Activated CD4-positive, alpha-beta T cell treated with anti-CD3 and anti-CD28 coated beads, Interleukin-2, amount 50 U/mL, for 24 hours (primary cell): ENCODE measurements around the gene DDX6.
"Not testable (repeated sequence)": the region's sequence is repeated elsewhere in the genome, so short reads cannot be mapped to it uniquely, and the experiment has no call there.

Source experiments
- DNase-seq, 2 donors: peaks; one replicate each; pipeline ENCODE4 v3.0.0-alpha.2; 2020; ENCODE audit warnings: low read depth in 1 of 2, low spot score in 1 of 2

Gene DDX6

DNA sequence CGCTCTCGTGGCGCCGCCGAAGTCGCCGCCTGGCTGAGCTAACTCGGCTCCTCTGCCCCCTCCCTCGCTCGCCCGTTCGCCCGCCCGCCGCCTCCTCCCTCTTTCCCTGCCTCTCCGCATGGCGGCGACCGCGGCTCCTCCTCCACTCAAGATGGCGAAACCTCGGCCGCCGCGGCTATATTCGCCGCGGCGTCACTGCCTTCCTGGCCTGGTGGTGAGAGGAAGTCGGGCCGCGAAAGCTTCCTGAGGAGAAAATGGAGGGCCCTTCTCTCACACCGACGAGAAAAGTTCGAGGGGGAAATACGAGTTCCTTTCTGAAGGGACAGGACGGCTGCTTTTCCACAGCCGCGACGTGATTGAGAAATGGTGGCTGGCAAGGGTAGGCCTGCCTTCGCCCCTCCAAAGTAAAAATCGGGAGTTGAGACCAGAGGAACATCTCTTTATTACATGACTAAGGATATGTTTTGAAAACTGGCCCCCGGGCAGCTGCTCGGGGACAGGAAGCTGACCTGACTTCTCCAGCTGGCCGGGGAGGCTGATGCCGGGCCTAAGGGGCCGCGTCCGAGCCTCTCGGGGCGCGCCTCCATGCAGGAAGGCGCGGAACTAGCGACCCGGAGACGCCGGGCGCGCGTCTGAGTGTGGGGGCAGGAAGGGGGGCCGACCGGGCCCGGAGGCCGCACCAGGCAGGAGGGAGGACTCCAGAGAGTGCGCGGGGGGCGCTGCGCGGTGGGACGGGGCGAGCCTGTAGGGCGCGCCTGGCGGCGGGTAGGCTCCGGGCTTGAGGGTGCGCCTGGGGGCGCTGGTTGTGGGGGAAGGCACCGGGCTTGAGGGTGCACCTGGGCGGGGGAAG lies at the start of gene DDX6:
Gene DDX6 (minus strand): TSS at position 54 of the 850 bp plus-strand sequence. CDS start 4,913 bp downstream, outside the sequence.
- peak; percentile 84 for DNase-seq

DNA sequence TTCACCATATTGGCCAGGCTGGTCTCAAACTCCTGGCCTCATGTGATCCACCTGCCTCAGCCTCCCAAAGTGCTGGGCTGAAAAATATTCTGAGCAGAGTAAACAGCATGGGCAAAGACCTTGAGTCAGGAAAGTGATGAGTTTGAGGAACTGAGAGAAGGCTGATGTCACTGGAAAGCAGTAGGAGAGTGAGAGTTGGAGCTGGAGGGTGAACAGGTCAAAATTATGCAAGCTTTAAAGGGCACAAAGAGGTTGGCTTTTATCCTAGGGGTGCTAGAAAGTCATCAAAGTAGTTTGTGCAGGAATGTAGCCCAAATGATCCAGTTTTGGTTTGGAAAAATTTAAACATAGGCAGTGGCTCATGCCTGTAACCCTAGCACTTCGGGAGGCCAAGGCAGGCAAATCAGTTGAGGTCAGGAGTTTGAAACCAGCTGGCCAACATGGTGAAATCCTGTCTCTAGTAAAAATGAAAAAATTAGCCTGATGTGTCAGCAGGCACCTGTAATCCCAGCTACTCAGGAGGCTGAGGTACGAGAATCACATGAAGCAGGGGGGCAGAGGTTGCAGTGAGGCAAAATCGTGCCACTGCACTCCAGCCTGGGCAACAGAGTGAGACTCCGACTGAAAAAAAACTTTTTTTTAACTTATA lies 48.1 kb upstream of the DDX6 start:
- no peak for DNase-seq

DNA sequence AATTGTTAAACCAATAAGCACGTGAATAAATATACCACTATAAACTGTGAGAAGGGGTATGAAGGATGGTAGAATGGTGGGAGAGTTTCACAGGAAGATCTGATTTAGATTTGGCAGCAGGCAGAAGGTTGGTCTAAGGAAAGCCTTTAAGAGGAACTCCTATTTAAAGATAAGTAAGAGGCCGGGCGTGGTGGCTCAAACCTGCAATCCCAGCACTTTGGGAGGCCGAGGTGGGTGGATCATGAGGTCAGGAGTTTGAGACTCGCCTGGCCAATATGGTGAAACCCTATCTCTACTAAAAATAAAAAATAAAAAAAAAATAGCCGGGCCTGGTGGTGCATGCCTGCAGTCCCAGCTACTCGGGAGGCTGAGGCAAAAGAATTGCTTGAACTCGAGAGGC lies 46.9 kb upstream of the DDX6 start:
- no peak for DNase-seq

- DNase-seq: no peak
These were observed 43.6 kb upstream of the DDX6 start for GRCh38 chr11:118834427-118835028.

GRCh38 chr11:118827118-118827517 lies 36.2 kb upstream of the DDX6 start:
- DNase-seq: no peak

DNA sequence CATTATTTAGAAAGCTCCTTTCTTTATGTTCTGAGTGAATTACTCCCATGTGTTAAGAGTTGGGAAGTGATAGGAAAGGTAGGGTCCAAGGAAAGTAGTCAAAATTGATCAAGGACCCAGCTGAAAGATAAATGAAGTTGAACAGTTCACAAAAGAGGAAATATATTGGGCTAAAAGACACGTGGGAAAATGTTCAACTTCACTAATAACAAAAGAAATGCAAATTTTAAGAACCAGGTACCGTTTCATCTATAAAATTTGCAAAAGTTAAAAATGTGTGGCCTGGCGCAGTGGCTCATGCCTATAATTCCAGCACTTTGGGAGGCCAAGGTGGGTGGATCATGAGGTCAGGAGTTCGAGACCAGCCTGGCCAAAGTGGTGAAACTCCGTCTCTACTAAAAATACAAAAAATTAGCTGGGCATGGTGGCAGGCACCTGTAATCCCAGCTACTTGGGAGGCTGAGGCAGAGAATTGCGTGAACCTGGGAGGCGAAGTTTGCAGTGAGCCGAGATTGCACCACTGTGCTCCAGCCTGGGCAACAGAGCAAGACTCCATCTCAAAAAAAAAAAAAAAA lies 32.1 kb upstream of the DDX6 start:
- not testable (repeated sequence) for DNase-seq

GRCh38 chr11:118820412-118821357 lies 29.7 kb upstream of the DDX6 start:
- peak in 1 of 2 donors; percentile 4 for DNase-seq

- not testable (repeated sequence) for DNase-seq
These were observed 29.0 kb upstream of the DDX6 start for GRCh38 chr11:118820025-118820379.

- DNase-seq: no peak
These were observed 28.5 kb upstream of the DDX6 start for GRCh38 chr11:118819334-118820024.

GRCh38 chr11:118818130-118818529 lies 27.2 kb upstream of the DDX6 start:
- no peak for DNase-seq

GRCh38 chr11:118813551-118813950 lies 22.6 kb upstream of the DDX6 start:
- no peak for DNase-seq

DNA sequence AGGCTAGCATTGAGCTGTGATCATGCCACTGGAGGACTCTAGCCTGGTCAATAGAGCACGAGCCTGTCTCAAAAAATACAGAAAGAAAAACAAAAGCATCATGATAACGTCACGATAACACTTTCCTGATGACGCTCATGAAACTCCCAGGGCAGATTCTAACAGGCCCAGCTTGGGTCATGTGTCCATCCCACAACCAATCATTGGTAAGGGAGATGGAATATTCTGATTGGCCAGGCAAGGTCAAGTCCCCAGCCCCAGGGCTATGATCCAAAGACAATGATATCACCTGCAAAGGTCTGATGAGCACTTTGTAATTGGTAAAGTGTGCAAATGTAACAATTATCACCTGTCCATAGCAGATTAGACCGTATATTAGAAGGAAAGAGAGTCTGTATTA lies 21.5 kb upstream of the DDX6 start:
- no peak for DNase-seq

- DNase-seq: no peak
These were observed 17.1 kb upstream of the DDX6 start for GRCh38 chr11:118807800-118808778.

DNA sequence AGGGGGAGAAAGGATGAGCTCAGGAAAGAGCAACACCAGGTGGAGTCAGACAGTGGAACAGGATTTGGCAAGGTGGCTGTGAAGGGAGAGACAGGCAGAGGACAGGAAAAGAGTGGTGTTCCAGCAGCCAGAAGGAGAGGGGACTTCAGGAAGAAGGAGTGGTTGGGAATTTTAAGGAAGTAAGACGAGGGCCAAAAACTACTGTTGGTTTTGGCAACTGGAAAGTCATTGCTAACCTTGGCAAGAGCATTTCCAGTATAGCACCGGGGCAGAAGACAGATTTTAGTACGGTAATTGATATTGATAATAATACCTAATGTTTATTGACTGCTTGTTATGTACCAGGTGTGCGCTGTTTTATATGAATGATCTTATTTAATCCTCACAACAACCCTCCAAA lies 15.4 kb upstream of the DDX6 start:
- no peak for DNase-seq

DNA sequence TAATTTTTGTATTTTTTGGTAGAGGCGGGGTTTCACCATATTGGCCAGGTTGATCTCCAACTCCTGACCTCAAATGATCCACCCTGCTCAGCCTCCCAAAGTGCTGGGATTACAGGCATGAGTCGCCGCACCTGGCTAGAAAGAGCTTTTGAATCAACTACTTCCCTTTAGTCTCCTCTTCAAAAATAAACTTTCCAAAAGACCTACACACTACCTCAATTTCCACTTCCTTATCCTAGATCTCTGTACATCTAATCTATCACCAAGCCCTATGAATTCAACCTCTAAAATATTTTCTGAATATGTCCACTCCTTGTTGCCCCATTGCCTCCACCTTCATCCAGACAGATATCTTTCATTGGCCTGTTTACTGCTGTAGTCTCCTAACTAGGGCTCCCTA lies 13.1 kb upstream of the DDX6 start:
- no peak for DNase-seq

DNA sequence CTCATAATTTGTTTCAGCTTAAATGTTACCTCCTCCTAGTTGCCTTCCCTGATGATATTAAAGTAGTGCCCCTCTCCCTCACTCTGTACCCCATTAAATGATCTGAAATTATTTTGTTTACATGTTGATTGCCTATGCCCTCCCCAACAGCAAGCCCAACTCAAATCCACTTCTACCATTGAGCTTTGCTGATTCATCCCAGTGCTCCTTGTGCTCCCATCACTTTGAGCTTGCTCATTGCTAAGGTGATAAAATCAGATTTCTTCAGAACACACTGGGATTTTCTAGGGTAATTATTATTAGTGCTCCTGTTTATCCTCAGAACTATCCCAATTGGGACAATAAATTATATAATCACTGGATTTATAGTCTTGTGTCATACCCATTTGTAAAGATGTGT lies 8.4 kb upstream of the DDX6 start:
- no peak for DNase-seq

DNA sequence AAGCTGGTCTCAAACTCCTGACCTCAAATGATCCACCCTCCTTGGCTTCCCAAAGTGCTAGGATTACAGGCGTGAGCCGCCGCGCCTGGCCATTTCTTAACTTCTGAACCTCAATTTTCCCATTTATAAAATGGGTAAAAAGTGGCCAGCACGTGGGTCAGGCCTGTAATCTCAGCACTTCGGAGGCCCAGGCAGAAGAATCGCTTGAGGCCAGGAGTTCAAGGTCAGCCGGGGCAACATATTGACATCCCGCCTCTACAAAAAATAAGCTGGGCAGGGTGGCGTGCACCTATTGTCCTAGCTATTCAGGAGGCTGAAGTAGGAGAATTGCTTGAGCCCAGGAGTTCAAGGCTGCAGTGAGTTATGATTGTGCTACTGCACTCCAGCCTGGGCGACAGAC lies 6.5 kb upstream of the DDX6 start:
- no peak for DNase-seq

DNA sequence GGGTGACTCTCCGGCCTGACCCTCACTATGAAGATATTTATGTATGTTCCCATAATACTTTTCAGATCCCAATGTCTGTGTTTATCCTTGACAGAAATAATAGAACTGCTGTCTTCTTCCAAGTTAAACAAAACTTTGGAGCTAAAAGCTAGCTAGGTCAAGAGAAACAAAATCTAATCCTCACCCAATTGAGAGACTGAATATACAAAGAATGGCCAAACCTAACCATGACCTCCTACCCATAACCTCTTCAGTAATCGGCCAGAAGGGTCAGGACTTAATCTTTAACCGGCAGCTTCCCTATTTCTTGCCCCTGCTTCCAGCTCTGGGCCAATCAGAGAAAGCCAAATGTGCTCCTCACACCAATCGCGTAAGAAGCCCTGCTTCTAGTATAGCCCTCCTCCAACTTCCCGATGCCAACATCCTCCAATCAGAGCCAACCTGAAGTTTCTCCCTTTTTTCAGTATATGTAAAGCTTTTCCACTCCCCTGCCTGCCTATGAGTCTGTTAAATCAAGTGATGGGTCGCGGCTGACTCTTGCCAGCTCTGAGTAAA lies 1.7 kb upstream of the DDX6 start:
- peak; percentile 11 to 75 for DNase-seq
